Measurements from ENCODE around the gene MARCHF10. TPM values are rescaled to one million over a fixed set of nuclear protein-coding genes. Genes with fewer than 3 reads are reported as not detected.

Gene MARCHF10
- total RNA-seq, 4 donors from 2014 or later = 0.29 to 0.81 TPM; not detected in 2

DNA sequence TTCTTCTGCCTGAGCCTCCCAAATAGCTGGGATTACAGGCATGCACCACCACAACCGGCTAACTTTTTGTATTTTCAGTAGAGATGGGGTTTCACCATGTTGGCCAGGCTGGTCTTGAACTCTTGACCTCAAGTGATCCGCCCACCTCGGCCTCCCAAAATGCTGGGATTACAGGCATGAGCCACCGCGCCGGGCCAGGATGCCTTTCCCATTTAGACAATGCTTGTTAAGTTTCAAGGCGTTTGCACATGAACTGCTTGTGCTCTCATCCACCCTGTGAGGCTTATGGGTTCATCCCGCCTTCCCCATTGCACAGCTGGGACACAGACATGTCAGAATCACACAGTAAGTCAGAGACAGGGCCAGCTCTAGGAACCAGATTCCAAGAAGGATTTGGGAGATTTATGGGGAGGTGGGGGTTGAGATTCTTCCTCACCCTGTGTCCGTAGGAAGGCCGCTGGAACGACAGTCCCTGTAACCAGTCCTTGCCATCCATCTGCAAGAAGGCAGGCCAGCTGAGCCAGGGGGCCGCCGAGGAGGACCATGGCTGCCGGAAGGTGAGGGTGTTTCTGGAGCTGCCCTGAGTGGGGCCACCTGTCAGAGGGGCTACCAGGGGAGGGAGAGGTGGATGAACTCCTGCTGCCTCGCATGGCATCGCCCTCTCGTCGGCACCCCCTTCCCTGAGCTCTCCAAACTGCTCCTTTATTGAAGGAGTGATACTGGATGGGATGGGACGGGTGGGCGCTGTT is 134.3 kb downstream of the MARCHF10 start:
- intact Hi-C loops (cut with DNase I) = no loop called here
- no peak for DNase-seq
- 90 to 94% methylated on average over 15 to 20 of the region's 20 CpGs for WGBS, 2 donors
- Histone ChIP-seq H3K9me3 (no peaks in the 10 kb centered on the region), H3K4me1 (no peaks in the 10 kb centered on the region), H3K36me3 (no peaks in the 10 kb centered on the region), H3K27ac (no peak overlapping the region), H3K27me3 (no peaks in the 10 kb centered on the region), H3K4me3 (replicated peaks in 1 of 3) (no peak overlapping the region)
- no peak for TF ChIP-seq POLR2A (IDR thresholded peaks at IDR 0.05)
- TF ChIP-seq, protein P1, sequence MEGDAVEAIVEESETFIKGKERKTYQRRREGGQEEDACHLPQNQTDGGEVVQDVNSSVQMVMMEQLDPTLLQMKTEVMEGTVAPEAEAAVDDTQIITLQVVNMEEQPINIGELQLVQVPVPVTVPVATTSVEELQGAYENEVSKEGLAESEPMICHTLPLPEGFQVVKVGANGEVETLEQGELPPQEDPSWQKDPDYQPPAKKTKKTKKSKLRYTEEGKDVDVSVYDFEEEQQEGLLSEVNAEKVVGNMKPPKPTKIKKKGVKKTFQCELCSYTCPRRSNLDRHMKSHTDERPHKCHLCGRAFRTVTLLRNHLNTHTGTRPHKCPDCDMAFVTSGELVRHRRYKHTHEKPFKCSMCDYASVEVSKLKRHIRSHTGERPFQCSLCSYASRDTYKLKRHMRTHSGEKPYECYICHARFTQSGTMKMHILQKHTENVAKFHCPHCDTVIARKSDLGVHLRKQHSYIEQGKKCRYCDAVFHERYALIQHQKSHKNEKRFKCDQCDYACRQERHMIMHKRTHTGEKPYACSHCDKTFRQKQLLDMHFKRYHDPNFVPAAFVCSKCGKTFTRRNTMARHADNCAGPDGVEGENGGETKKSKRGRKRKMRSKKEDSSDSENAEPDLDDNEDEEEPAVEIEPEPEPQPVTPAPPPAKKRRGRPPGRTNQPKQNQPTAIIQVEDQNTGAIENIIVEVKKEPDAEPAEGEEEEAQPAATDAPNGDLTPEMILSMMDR (IDR thresholded peaks at IDR 0.05) = no peak

- intact Hi-C loops (cut with DNase I) = no loop called here
- Histone ChIP-seq H3K9me3 (no peaks in the 10 kb centered on the region), H3K4me1 (no peaks in the 10 kb centered on the region), H3K27ac (no peak overlapping the region), H3K36me3 (no peaks in the 10 kb centered on the region), H3K27me3 (no peaks in the 10 kb centered on the region), H3K4me3 (replicated peaks in 1 of 3) (no peak overlapping the region)
- 90 to 98% methylated on average over 4 of the region's 4 CpGs for WGBS, 2 donors
- DNase-seq = no peak
- TF ChIP-seq POLR2A (IDR thresholded peaks at IDR 0.05) = no peak
- TF ChIP-seq, protein P1 (IDR thresholded peaks at IDR 0.05) = no peak
Observed at GRCh38 chr17:62672957-62673356, 135.2 kb downstream of the MARCHF10 start.

DNA sequence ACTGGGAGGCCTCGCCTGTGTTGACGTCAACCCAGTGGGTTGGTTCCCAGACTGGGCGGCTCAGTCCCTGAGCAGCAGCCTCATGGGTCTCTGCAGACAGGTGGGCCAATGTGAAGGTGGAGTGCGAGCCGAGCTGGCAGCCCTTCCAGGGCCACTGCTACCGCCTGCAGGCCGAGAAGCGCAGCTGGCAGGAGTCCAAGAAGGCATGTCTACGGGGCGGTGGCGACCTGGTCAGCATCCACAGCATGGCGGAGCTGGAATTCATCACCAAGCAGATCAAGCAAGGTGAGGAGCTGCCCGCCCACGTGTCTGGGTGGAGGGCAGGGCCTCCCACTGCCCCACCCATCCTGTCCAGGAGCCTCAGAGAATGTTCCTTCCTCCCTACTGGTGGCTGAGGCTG is 136.6 kb downstream of the MARCHF10 start:
- no peak overlapping the region for H3K27ac ChIP-seq
- intact Hi-C loops (cut with DNase I) = no loop called here
- H3K4me1 ChIP-seq = no peaks in the 10 kb centered on the region
- no peak for DNase-seq
- 66 to 69% methylated on average over 6 to 7 of the region's 14 CpGs for WGBS, 2 donors
- no peaks in the 10 kb centered on the region for H3K36me3 ChIP-seq
- H3K4me3 ChIP-seq (replicated peaks in 1 of 3) = no peak overlapping the region
- no peaks in the 10 kb centered on the region for H3K27me3 ChIP-seq
- no peak for TF ChIP-seq POLR2A (IDR thresholded peaks at IDR 0.05)
- TF ChIP-seq, protein P1 (IDR thresholded peaks at IDR 0.05) = no peak
- H3K9me3 ChIP-seq = no peaks in the 10 kb centered on the region

DNA sequence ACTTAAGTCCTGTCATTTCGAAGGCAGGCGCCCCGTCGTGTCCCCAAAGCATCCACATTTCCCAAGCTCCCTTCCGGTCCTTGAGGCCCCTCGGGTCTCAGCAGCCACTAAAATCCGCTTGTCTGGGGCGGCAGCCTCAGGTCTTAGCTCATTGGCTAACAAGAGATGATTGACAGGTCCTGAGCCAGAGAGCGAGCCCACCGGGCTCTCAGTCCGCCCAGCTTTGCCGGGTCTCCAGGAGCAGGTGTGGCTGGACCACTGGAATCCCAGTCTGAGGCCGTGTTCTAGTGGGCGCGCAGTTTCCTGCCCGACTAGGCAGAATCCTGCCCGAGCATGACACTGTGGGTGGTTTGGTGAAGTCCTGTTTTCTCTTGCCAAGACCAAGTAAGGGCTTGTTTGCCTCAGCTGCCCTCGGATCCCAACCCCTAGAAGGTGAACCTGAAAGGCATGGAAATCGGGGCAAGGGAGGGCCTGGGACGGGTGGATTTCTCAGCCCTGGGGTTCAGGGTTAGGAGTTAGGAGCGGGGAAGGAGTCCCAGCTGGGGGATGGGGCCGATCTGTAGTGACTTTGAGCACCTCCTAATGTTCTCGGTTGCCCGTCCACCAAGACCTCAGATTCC is 137.8 kb downstream of the MARCHF10 start:
- Histone ChIP-seq H3K27me3 (no peaks in the 10 kb centered on the region), H3K4me1 (no peaks in the 10 kb centered on the region), H3K36me3 (no peaks in the 10 kb centered on the region), H3K4me3 (replicated peaks in 1 of 3) (no peak overlapping the region), H3K27ac (no peak overlapping the region), H3K9me3 (no peaks in the 10 kb centered on the region)
- intact Hi-C loops (cut with DNase I) = no loop called here
- WGBS, 2 donors = 77 to 86% methylated on average over 17 to 24 of the region's 24 CpGs
- no peak for DNase-seq
- TF ChIP-seq, protein P1 (IDR thresholded peaks at IDR 0.05) = no peak
- TF ChIP-seq POLR2A (IDR thresholded peaks at IDR 0.05) = no peak

DNA sequence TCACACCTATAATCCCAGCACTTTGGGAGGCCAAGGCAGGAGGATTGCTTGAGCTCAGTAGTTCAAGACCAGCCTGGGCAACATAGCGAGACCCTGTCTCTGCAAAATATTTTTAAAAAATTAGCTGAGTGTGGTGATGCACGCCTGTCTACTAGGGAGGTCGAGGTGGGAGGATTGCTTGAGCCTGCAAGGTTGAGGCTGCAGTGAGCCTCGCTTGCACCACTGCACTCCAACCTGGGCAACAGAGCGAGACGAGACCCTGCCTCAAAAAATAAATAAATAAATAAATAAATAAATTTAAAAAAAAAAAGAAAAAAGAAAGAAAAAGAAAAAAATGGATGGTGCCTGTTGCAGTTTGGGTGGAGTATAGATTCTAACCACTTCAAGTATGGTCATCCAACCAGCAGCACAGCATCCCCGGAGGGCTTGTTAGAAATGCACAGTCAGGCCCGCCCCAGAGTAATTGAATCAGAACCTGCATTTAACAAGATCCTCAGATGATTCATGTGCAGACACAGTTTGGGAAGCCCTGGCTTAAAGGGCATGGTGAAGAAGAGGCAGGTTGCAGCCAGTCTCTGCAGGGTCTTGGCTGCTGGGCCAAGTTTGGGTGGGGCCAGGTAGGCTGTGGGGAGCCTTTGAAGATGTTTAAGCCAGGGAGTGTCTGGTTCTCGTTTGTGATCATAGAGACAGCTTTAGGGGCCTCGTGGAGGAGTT is 139.9 kb downstream of the MARCHF10 start:
- DNase-seq = no peak
- Histone ChIP-seq H3K27me3 (no peaks in the 10 kb centered on the region), H3K36me3 (no peaks in the 10 kb centered on the region), H3K4me3 (replicated peaks in 1 of 3) (no peak overlapping the region), H3K27ac (no peak overlapping the region), H3K9me3 (no peaks in the 10 kb centered on the region), H3K4me1 (no peaks in the 10 kb centered on the region)
- 70 to 86% methylated on average over 10 of the region's 10 CpGs for WGBS, 2 donors
- no peak for TF ChIP-seq POLR2A (IDR thresholded peaks at IDR 0.05)
- TF ChIP-seq, protein P1 (IDR thresholded peaks at IDR 0.05) = no peak
- intact Hi-C loops (cut with DNase I) = no loop called here
